CD4-positive, alpha-beta T cell treated with Interleukin-15 for 1 hour (primary cell): ENCODE results near the gene TIAL1.

Experiments
- DNase-seq: peaks from one replicate; pipeline ENCODE4 v3.0.0-alpha.2; 2020

The TIAL1 gene

DNA sequence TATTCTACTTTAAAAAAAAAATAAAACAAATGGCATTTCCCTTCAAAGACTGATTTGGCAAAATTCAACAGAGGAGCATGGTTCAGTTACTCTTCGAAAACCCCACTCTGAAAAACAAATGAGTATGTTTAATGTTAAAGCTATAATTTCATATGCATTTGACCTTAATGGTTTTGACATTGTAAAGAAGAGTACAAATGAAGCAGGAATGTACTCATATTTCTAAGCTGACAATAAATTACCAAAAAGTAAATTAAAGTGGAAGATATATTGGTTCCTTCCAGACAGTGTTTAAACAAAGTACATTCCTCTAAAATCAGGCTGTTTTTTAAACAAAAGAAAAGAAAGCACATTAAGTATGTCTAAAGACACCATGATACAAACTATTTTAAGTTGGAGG is 70.6 kb downstream of the TIAL1 start:
- no peak for DNase-seq

- no peak for DNase-seq
These were observed 71.6 kb downstream of the TIAL1 start for GRCh38 chr10:119525116-119525515.

GRCh38 chr10:119524720-119525070 is 72.1 kb downstream of the TIAL1 start:
- no peak for DNase-seq

GRCh38 chr10:119523895-119524719 is 72.7 kb downstream of the TIAL1 start:
- no peak for DNase-seq
